ENCODE data around the gene HNRNPA2B1.

Gene HNRNPA2B1

DNA sequence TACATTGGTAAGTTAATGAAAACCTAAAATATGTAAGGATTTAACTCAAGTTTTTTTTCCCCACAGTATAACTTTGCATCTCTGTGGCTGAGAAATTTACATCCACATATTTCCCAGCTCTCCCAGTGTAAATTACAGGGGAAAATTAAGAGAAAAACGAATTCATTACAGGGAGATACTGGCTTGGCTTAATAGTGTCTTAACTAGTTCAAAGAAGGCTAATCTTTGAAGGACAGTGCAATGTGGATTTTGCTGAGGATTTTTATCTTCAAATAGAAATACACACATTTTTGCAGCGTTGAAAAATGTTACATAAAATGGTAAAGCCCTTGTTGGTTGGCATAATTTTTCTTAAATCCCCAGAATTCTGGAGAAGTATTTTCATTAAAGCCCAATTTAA, 2.5 kb upstream of the HNRNPA2B1 start:
- Histone ChIP-seq H3K4me3 (peak overlapping the region; percentile 89), H3K27ac (peak overlapping the region; percentile 10 to 100)
- no peak for TF ChIP-seq CTCF (IDR thresholded peaks at IDR 0.05)
- no peak for DNase-seq (ENCODE audit: low spot score)

GRCh38 chr7:26202019-26202990, 1.8 kb upstream of the HNRNPA2B1 start:
- peak overlapping the region; percentile 89 for H3K4me3 ChIP-seq
- peak; percentile 79 for DNase-seq (ENCODE audit: low spot score)
- peak overlapping the region; percentile 98 to 100 for H3K27ac ChIP-seq
- TF ChIP-seq CTCF (IDR thresholded peaks at IDR 0.05), result no peak

- no peak for TF ChIP-seq CTCF (IDR thresholded peaks at IDR 0.05)
- Histone ChIP-seq H3K27ac (peak within 1 kb of the TSS; percentile 98 to 100), H3K4me3 (peak within 1 kb of the TSS; percentile 89)
- DNase-seq (ENCODE audit: low spot score), result peak; percentile 93
Measured at GRCh38 chr7:26201247-26202018, 887 bp upstream of the HNRNPA2B1 start, which contains the start of gene CBX3. CBX3 (plus strand) TSS chr7:26201745; CDS start chr7:26202999, 1,254 bp downstream.

DNA sequence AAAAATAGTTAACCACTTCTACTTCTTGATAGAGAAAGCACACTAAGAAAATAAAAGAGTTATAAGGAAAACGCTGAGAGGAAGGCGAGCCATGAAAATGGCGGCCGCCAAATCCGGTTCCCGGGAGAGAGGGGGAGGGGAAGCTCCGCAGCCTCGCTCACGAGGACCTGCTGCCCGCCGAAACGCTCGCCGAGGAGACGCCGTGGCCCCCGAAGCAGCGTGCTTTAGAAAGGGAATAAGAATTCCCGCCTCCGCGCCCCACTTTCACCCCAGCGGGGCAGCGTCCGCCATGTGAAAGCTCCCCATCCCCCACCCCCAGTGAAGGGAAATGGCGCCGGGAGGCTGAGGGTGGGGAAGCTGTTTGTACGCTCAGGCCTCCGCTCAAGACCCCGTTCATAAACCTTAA, 505 bp downstream of the HNRNPA2B1 start:
- TF ChIP-seq CTCF (IDR thresholded peaks at IDR 0.05), result no peak
- Histone ChIP-seq H3K4me3 (peak overlapping the region; percentile 89), H3K27ac (peak overlapping the region; percentile 98 to 100)
- peak; percentile 86 for DNase-seq (ENCODE audit: low spot score)

- peak overlapping the region; percentile 89 for H3K4me3 ChIP-seq
- TF ChIP-seq CTCF (IDR thresholded peaks at IDR 0.05), result no peak
- H3K27ac ChIP-seq, result peak overlapping the region; percentile 98 to 100
- peak; percentile 81 for DNase-seq (ENCODE audit: low spot score)
Measured at GRCh38 chr7:26199301-26200037, 1.1 kb downstream of the HNRNPA2B1 start.

DNA sequence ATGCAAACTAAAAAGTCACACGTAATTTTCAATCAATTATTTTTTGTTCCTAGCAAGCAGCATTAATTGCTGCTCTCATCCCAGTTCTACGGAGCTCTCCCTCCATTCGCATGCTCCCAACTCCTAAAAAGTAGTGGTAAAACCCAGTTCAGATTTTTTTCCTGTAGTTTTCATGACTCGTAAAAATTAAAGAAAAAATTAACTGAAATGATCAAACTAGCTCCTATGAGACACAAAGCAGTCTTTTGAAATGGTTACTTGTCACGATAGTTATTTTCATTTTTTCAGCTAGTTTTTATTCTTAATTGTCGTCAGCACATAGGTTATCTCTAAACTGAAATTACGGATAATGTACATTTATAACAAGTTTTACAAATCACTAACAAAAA, 1.8 kb downstream of the HNRNPA2B1 start:
- no peak for TF ChIP-seq CTCF (IDR thresholded peaks at IDR 0.05)
- Histone ChIP-seq H3K27ac (peak overlapping the region; percentile 98 to 100), H3K4me3 (peak overlapping the region; percentile 89)
- no peak for DNase-seq (ENCODE audit: low spot score)

All from coronary artery (tissue), 2 donors.